GM20431 (cell line): ENCODE data around the gene RALGAPA2.

ENCODE experiments used
- in situ Hi-C: fragments of 300-500 bp; cut with MseI, MboI; formaldehyde crosslinking; loops from one replicate; pipeline ENCODE4 v1.15.0; 2020; ENCODE audit warnings: low sequenced_read_pairs; ENCODE audit not compliant: unreplicated experiment

The RALGAPA2 gene

GRCh38 chr20:20525214-20525613, 187.2 kb downstream of the RALGAPA2 start:
- in situ Hi-C loops = no loop called here

GRCh38 chr20:20524756-20525155, 187.7 kb downstream of the RALGAPA2 start:
- in situ Hi-C loops = no loop called here

DNA sequence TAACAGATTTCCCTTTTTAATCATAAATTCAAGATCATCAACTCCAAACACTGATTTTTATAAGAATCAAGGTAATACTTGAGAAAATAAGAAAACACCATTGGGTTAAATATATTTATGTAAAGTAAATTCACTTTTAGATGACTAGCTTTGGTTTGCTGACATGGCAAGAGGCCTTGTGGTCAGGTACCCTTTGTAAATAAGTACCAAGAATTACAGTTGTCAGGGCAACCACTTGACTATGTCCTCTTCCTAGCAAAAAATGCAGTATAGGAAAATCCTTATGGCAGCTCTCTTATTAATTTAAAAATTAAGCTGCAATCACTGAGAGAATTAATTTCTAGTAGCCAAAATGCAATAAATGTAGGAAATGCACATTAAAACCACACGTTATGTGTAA, 190.7 kb downstream of the RALGAPA2 start:
- in situ Hi-C loops = no loop called here

DNA sequence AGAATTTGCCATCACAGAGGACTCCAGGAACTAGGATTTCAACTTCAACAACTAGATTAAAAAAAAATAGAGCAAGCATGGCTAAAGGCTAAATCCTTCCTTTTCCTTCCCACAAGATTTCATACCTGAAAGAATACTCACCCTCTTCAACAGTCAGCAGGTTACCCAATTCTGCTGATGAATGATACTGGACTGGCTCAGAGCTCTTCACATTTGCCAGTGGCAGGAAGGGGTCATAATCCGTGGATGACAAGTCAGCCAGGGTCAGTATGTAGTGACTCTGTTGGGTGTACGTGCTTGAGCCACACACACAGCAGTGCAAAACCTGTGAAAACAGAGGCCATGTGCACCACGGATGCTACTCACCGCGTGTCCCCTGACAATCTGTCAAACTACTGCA, 191.7 kb downstream of the RALGAPA2 start:
- in situ Hi-C loops = no loop called here

GRCh38 chr20:20519269-20519668, 193.2 kb downstream of the RALGAPA2 start:
- in situ Hi-C loops = no loop called here

DNA sequence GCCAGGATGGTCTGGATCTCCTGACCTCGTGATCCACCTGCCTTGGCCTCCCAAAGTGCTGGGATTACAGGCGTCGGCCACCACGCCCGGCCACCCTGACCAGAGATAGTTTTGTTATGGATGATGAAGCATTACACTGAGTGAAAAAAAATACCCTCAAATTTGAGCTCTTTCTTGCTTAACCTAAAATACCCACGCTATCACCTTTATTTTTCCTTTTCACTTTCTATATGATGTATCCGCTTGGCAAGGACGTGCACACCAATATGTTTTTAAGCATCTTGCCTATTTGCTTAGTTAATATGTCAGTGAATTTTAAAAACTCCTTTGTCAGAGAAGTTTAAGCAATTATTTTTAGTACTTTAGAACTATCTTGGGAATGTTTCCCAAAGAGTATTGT, 194.2 kb downstream of the RALGAPA2 start:
- in situ Hi-C loops = no loop called here

DNA sequence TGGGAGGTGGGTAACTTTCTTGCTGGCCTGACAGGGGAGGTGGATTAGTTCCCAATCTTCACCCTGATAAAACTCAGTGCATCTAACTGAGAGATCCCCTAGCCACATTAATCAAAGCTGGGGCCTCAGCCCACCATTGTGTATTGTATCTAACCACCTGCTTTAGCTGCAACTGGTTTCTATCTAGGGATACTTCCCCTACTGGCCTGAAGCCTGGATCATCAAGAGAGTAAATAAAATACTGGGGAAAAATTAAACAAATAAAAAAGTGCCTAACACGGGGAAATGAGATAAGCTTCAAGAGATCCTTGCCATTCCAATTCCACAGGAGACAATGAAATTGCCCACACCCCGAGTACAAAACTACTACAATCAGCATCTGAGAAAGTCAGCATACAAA, 195.1 kb downstream of the RALGAPA2 start:
- in situ Hi-C loops = no loop called here

- in situ Hi-C loops = no loop called here
These were observed 198.7 kb downstream of the RALGAPA2 start for GRCh38 chr20:20513720-20514119.

GRCh38 chr20:20505554-20505953, 206.9 kb downstream of the RALGAPA2 start:
- in situ Hi-C loops = no loop called here

GRCh38 chr20:20503777-20504530, 208.5 kb downstream of the RALGAPA2 start:
- in situ Hi-C loops = no loop called here

DNA sequence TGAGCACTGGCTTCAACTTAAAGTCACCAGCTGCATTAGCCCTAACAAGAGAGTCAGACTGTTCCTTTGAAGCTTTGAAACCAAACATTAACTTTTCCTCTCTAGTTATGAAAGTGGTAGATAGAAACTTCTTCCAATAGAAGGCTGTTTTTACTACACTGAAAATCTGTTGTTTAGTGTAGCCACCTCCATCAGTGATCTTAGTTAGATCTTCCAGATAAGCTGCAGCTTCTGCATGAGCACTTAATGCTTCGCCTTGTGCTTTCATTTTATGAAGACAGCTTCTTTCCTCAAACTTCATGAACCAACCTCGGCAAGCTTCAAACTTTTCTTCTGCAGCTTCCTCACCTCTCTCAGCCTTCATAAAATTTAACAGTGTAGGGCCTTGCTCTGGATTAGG, 211.3 kb downstream of the RALGAPA2 start:
- in situ Hi-C loops = no loop called here

- in situ Hi-C loops = no loop called here
These were observed 212.1 kb downstream of the RALGAPA2 start for GRCh38 chr20:20500312-20500711.

DNA sequence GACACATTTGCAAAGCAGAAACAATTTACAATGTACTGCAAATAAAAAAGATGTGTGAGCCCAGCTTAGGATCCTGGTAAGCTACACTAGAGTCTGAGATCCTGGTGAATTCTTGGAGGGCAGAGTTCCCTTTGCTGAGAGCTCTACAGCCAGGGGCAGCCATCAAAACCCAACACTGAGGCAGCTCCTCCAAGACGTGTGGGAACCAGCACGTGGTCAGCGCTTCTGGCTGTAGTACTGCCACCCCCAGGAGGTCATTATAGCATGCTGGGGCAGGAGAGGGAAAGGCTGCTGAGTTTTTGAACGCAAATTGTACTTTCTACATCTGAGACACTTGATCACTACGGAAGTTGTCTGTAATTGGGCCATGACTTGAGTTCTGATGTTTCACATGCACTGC, 213.0 kb downstream of the RALGAPA2 start:
- in situ Hi-C loops = no loop called here

GRCh38 chr20:20498076-20498861, 214.2 kb downstream of the RALGAPA2 start:
- in situ Hi-C loops = no loop called here

GRCh38 chr20:20497242-20497978, 215.0 kb downstream of the RALGAPA2 start:
- in situ Hi-C loops = no loop called here

- in situ Hi-C loops = no loop called here
These were observed 216.5 kb downstream of the RALGAPA2 start for GRCh38 chr20:20495729-20496503.

- in situ Hi-C loops = no loop called here
These were observed 218.7 kb downstream of the RALGAPA2 start for GRCh38 chr20:20493701-20494100.

- in situ Hi-C loops = no loop called here
These were observed 219.7 kb downstream of the RALGAPA2 start for GRCh38 chr20:20492521-20493332.

GRCh38 chr20:20491784-20492264, 220.6 kb downstream of the RALGAPA2 start:
- in situ Hi-C loops = no loop called here
